IMR-90 (cell line): ENCODE results near the gene ATP5PD. TPM values are rescaled to one million over a fixed set of nuclear protein-coding genes. Genes with fewer than 3 reads are reported as not detected.

Source experiments
- ATAC-seq: fragments of 200-7000 bp; cut with Tn5 transposase; 2 replicates; pipeline ENCODE4 v1.9.1; 2020; ENCODE audit warnings: low read depth, mild to moderate bottlenecking, moderate library complexity
- BruUV-seq: library from RNA; stranded (reverse); fragments of 400-500 nt; replicated peaks from 2 replicates; lab custom pipeline; 2021; lab: Mats Ljungman, UMichigan
- CTCF ChIA-PET: fragments of 300-600 bp; formaldehyde crosslinking; extraction: SDS; loops from one replicate; lab custom pipeline; 2021; ENCODE audit warnings: antibody characterized with exemption; lab: Yijun Ruan, JAX
- POLR2A ChIA-PET: fragments of 300-600 bp; sonication (Branson Sonifier 250); formaldehyde crosslinking; loops from one replicate; lab custom pipeline; 2022; ENCODE audit warnings: antibody characterized with exemption; ENCODE audit not compliant: unreplicated experiment; lab: Charles Lee
- DNase-seq: peaks from one replicate; pipeline ENCODE4 v3.0.0; 2013
- H2AFZ ChIP-seq: replicated peaks from 2 replicates; pipeline ENCODE3; 2013; ENCODE audit warnings: low read length, mild to moderate bottlenecking; ENCODE audit not compliant: poor library complexity
- H2AK5ac ChIP-seq: 2 replicates; pipeline ENCODE4 v1.6.1; 2013; ENCODE audit warnings: low read depth, low read length, inconsistent platforms
- H2AK9ac ChIP-seq: replicated peaks from 2 replicates; pipeline ENCODE3; 2013; ENCODE audit warnings: mild to moderate bottlenecking, low read depth, low read length, moderate library complexity; ENCODE audit not compliant: poor library complexity
- H2BK120ac ChIP-seq: 2 replicates; pipeline ENCODE4 v1.6.1; 2013; ENCODE audit warnings: low read depth, low read length, inconsistent platforms
- H2BK15ac ChIP-seq: 3 replicates; pipeline ENCODE4 v1.6.1; 2013; ENCODE audit warnings: low read depth, low read length, inconsistent platforms
- H2BK20ac ChIP-seq: 2 replicates; pipeline ENCODE4 v1.6.1; 2013; ENCODE audit warnings: low read depth, mild to moderate bottlenecking, inconsistent platforms, low read length, moderate library complexity
- H2BK5ac ChIP-seq: 2 replicates; pipeline ENCODE4 v1.6.1; 2013; ENCODE audit warnings: mild to moderate bottlenecking, low read depth, low read length, inconsistent platforms; ENCODE audit not compliant: poor library complexity, severe bottlenecking
- H3K14ac ChIP-seq: replicated peaks from 2 replicates; pipeline ENCODE4 v1.6.1; 2013; ENCODE audit warnings: low read depth, low read length, inconsistent platforms
- H3K18ac ChIP-seq: 2 replicates; pipeline ENCODE4 v1.6.1; 2013; ENCODE audit warnings: low read depth, low read length, control low read depth
- H3K23ac ChIP-seq: 2 replicates; pipeline ENCODE4 v1.6.1; 2013; ENCODE audit warnings: low read depth, low read length, inconsistent platforms
- H3K27ac ChIP-seq: 2 replicates; pipeline ENCODE4 v1.5.1; 2013; ENCODE audit warnings: mild to moderate bottlenecking, control low read depth, low read length; ENCODE audit not compliant: insufficient read depth
- H3K27me3 ChIP-seq: 2 replicates; pipeline ENCODE4 v1.6.1; 2013; ENCODE audit warnings: low read length; ENCODE audit not compliant: control insufficient read depth, insufficient read depth
- H3K36me3 ChIP-seq: 2 replicates; pipeline ENCODE4 v1.6.1; 2013; ENCODE audit warnings: low read length, mixed read lengths; ENCODE audit not compliant: control insufficient read depth, insufficient read depth
- H3K4ac ChIP-seq: 2 replicates; pipeline ENCODE4 v1.6.1; 2013; ENCODE audit warnings: low read depth, low read length, inconsistent platforms
- H3K4me1 ChIP-seq: 2 replicates; pipeline ENCODE4 v1.6.1; 2013; ENCODE audit warnings: low read length, mixed read lengths; ENCODE audit not compliant: control insufficient read depth, insufficient read depth
- H3K4me2 ChIP-seq: 2 replicates; pipeline ENCODE4 v1.6.1; 2013; ENCODE audit warnings: low read depth, mild to moderate bottlenecking, control low read depth, low read length, moderate library complexity
- H3K4me3 ChIP-seq: 2 replicates; pipeline ENCODE4 v1.5.1; 2013; ENCODE audit warnings: low read depth, mild to moderate bottlenecking, control low read depth, low read length, moderate library complexity; ENCODE audit not compliant: insufficient read depth
- H3K56ac ChIP-seq: 2 replicates; pipeline ENCODE4 v1.6.1; 2013; ENCODE audit warnings: low read length, inconsistent platforms; ENCODE audit not compliant: insufficient read depth; ENCODE audit errors: extremely low read depth
- H3K79me1 ChIP-seq, 2 experiments: 2 replicates each; pipeline ENCODE4 v1.6.1; 2013; ENCODE audit warnings: low read length in 2 of 2, inconsistent platforms in 1 of 2, low read depth in 1 of 2
- H3K9ac ChIP-seq: 2 replicates; pipeline ENCODE4 v1.6.1; 2013; ENCODE audit warnings: low read depth, low read length, control low read depth
- H3K9me1 ChIP-seq: 2 replicates; pipeline ENCODE4 v1.6.1; 2013; ENCODE audit warnings: low read length, inconsistent platforms; ENCODE audit not compliant: insufficient read depth
- H3K9me3 ChIP-seq: 2 replicates; pipeline ENCODE4 v1.6.1; 2013; ENCODE audit warnings: low read length; ENCODE audit not compliant: control insufficient read depth, insufficient read depth
- H4K20me1 ChIP-seq: 2 replicates; pipeline ENCODE4 v1.6.1; 2013; ENCODE audit warnings: low read length, inconsistent platforms; ENCODE audit not compliant: insufficient read depth
- H4K5ac ChIP-seq: 2 replicates; pipeline ENCODE4 v1.6.1; 2013; ENCODE audit warnings: mild to moderate bottlenecking, low read depth, low read length, control low read depth
- H4K8ac ChIP-seq, 2 experiments: 2 replicates each; pipeline ENCODE4 v1.6.1; 2013; ENCODE audit warnings: low read depth in 2 of 2, low read length in 2 of 2, control low read depth in 1 of 2, inconsistent platforms in 1 of 2
- H4K91ac ChIP-seq: 2 replicates; pipeline ENCODE4 v1.6.1; 2013; ENCODE audit warnings: low read depth, low read length, inconsistent platforms; ENCODE audit not compliant: insufficient read depth
- BHLHE40 ChIP-seq: fragments of 150-350 bp; IDR thresholded peaks from 2 replicates; pipeline ENCODE4 v1.6.1; 2016; ENCODE audit warnings: mild to moderate bottlenecking, low read depth, low read length
- CEBPB ChIP-seq: IDR thresholded peaks from 2 replicates; pipeline ENCODE4 v1.6.1; 2012; ENCODE audit warnings: low read depth, low read length, improper control_type of control experiment
- CHD1 ChIP-seq: IDR thresholded peaks from 2 replicates; pipeline ENCODE4 v1.6.1; 2012; ENCODE audit warnings: low read depth, low read length, improper control_type of control experiment
- FOS ChIP-seq: fragments of 150-350 bp; IDR thresholded peaks from 2 replicates; pipeline ENCODE4 v1.6.1; 2016; ENCODE audit warnings: low read depth, low read length
- MAFK ChIP-seq: IDR thresholded peaks from 2 replicates; pipeline ENCODE4 v1.6.1; 2012; ENCODE audit warnings: low read depth, low read length, improper control_type of control experiment
- MAZ ChIP-seq: IDR thresholded peaks from 2 replicates; pipeline ENCODE4 v1.6.1; 2012; ENCODE audit warnings: low read depth, mild to moderate bottlenecking, low read length, improper control_type of control experiment, moderate library complexity, borderline replicate concordance
- MXI1 ChIP-seq: IDR thresholded peaks from 2 replicates; pipeline ENCODE4 v1.6.1; 2012; ENCODE audit warnings: low read depth, mild to moderate bottlenecking, low read length, moderate library complexity, borderline replicate concordance
- NFE2L2 ChIP-seq: fragments of 150-350 bp; IDR thresholded peaks from 2 replicates; pipeline ENCODE4 v1.6.1; 2016; ENCODE audit warnings: low read depth, mild to moderate bottlenecking, low read length
- POLR2A ChIP-seq: IDR thresholded peaks from 2 replicates; pipeline ENCODE4 v1.6.1; 2012; ENCODE audit warnings: mild to moderate bottlenecking, low read depth, low read length
- RAD21 ChIP-seq: IDR thresholded peaks from 2 replicates; pipeline ENCODE4 v1.6.1; 2012; ENCODE audit warnings: low read length, improper control_type of control experiment
- RCOR1 ChIP-seq: IDR thresholded peaks from 2 replicates; pipeline ENCODE4 v1.6.1; 2012; ENCODE audit warnings: mild to moderate bottlenecking, low read length, improper control_type of control experiment; ENCODE audit not compliant: insufficient replicate concordance
- RFX5 ChIP-seq: IDR thresholded peaks from 2 replicates; pipeline ENCODE4 v1.8.0; 2012; ENCODE audit warnings: low read depth, mild to moderate bottlenecking, low read length, moderate library complexity
- SMC3 ChIP-seq: fragments of 150-350 bp; IDR thresholded peaks from 2 replicates; pipeline ENCODE4 v1.6.1; 2016; ENCODE audit warnings: low read depth, mild to moderate bottlenecking, antibody characterized with exemption, low read length, moderate library complexity
- WGBS, 2 experiments: methylation state at CpG; one replicate each; pipeline versions ENCODE4 v1.1.5 to v1.1.7; 2013; ENCODE audit warnings: missing lambda C conversion rate in 2 of 2; ENCODE audit not compliant: insufficient read length in 1 of 2; ENCODE audit errors: extremely low coverage in 2 of 2; 5-methylcytosine and 5-hydroxymethylcytosine counted together
- dilution Hi-C: fragments of 300-500 bp; cut with HindIII; formaldehyde crosslinking; loops from one replicate; pipeline ENCODE4 v1.14.3; 2018; ENCODE audit warnings: low sequenced_read_pairs; ENCODE audit not compliant: unreplicated experiment
- in situ Hi-C: fragments of 300-500 bp; cut with MboI; formaldehyde crosslinking; loops from 3 replicates; pipeline ENCODE4 v1.14.3; 2019; ENCODE audit warnings: low sequenced_read_pairs, inconsistent platforms, mixed read lengths
- intact Hi-C: fragments of 100-400 bp; cut with micrococcal nuclease; formaldehyde crosslinking; loops from 2 replicates; pipeline ENCODE4 v1.10.0; 2022
- polyA plus RNA-seq, 3 experiments: library from polyadenylated mRNA; depleted of rRNA; stranded (reverse); fragments of >200 nt; gene quantifications; 2 replicates each; pipeline ENCODE4 v1.2.3, GENCODE V29; 2012; ENCODE audit warnings: low replicate concordance in 1 of 3
- total RNA-seq: library from RNA; depleted of rRNA; stranded (reverse); fragments of >200 nt; gene quantifications from 2 replicates; pipeline ENCODE4 v1.2.3, GENCODE V29; 2012
- TF ChIP-seq, protein P1 (sequence below): conservative IDR thresholded peaks from 2 replicates; pipeline ENCODE4 v1.5.1; 2012; ENCODE audit warnings: mild to moderate bottlenecking, low read depth, low read length, improper control_type of control experiment
- TF ChIP-seq, protein P2 (sequence below): fragments of 150-350 bp; IDR thresholded peaks from 2 replicates; pipeline ENCODE4 v1.6.1; 2016; ENCODE audit warnings: low read depth, mild to moderate bottlenecking, low read length, moderate library complexity, borderline replicate concordance
- TF ChIP-seq, protein P3 (sequence below): fragments of 150-350 bp; IDR thresholded peaks from 2 replicates; pipeline ENCODE4 v1.6.1; 2017; ENCODE audit warnings: mild to moderate bottlenecking, antibody characterized with exemption, low read length, low read depth

Gene ATP5PD
- total and polyA plus RNA-seq, 2 of the 4 experiments (the other 2 are of a cell fraction), result 373 to 425 TPM

DNA sequence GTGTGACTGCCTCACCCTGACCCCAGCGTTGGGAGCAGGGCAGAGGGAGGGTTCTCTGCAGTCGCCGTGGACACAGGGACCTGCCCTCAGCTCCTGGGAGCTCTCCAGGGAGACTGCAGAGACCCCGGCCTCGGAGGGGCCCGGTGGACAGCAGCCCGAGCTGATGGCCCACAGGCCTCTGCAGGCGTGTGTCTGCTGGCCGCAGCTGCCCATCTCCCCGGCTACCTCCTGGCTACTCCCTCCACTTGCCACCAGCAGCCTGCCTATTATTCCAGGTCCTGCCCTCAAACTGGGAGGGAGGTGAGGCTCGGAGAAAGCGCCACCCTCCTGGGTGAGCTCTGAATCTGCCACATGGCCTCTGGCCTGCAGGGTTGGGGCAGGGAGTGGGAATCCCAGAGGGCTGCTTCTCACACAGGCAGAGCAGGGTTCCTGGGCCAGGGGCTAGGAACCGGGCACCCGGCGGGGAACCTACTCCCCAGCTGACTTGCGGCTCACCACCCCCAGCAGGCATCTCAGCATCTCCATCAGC, 48.2 kb upstream of the ATP5PD start:
- Histone ChIP-seq H3K9me1 (peaks cover 12% of the 10 kb centered on the region), H2BK20ac (no peak overlapping the region), H3K14ac (no peak overlapping the region), H3K9me3 (no peaks in the 10 kb centered on the region), H2BK5ac (no peak overlapping the region), H4K8ac (no peak overlapping the region), H4K5ac (no peak overlapping the region), H3K4me1 (peaks cover 21% of the 10 kb centered on the region), H4K91ac (no peak overlapping the region), H3K27ac (no peak overlapping the region), H3K4me2 (no peak overlapping the region), H3K56ac (no peak overlapping the region), H2BK120ac (no peak overlapping the region), H3K18ac (no peak overlapping the region), H2AFZ (no peak overlapping the region), H3K4ac (no peak overlapping the region; the same call in 1 of the 2 replicates), H2AK9ac (peak overlapping the region; percentile 55), H3K4me3 (no peak overlapping the region), H3K79me1 (peaks cover 0 to 19% of the 10 kb centered on the region in 2 experiments; a peak in 1 of 4 replicates), H3K9ac (no peak overlapping the region), H3K36me3 (peaks cover 3% of the 10 kb centered on the region), H3K23ac (no peak overlapping the region), H4K20me1 (no peaks in the 10 kb centered on the region; the same call in 1 of the 2 replicates), H2AK5ac (peak overlapping the region; percentile 39; the same call in 1 of the 2 replicates), H3K27me3 (no peaks in the 10 kb centered on the region), H2BK15ac (no peak overlapping the region)
- CTCF ChIA-PET, result interaction anchor here (1.0 kb wide), 1 partner anchor 35 kb away, joined by 3 read pairs; no protein-coding TSS in a partner anchor
- no TSS peak for BruUV-seq
- DNase-seq (no peak), ATAC-seq (no peak)
- 100% methylated on average over 1 of the region's 16 CpGs; no CpG with 5 or more reads in 1 of the 2 experiments for WGBS, 2 experiments
- intact Hi-C loops, result no loop called here
- POLR2A ChIA-PET, result no interaction called here
- dilution Hi-C loops, result no loop called here
- TF ChIP-seq RCOR1 (no peak), BHLHE40 (no peak), POLR2A (no peak), RAD21 (no peak), MXI1 (no peak), MAZ (no peak), CEBPB (no peak), RFX5 (no peak), SMC3 (no peak), MAFK (no peak), CHD1 (no peak), NFE2L2 (no peak), FOS (no peak)
- TF ChIP-seq, protein P1, sequence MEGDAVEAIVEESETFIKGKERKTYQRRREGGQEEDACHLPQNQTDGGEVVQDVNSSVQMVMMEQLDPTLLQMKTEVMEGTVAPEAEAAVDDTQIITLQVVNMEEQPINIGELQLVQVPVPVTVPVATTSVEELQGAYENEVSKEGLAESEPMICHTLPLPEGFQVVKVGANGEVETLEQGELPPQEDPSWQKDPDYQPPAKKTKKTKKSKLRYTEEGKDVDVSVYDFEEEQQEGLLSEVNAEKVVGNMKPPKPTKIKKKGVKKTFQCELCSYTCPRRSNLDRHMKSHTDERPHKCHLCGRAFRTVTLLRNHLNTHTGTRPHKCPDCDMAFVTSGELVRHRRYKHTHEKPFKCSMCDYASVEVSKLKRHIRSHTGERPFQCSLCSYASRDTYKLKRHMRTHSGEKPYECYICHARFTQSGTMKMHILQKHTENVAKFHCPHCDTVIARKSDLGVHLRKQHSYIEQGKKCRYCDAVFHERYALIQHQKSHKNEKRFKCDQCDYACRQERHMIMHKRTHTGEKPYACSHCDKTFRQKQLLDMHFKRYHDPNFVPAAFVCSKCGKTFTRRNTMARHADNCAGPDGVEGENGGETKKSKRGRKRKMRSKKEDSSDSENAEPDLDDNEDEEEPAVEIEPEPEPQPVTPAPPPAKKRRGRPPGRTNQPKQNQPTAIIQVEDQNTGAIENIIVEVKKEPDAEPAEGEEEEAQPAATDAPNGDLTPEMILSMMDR, result no peak
- TF ChIP-seq, protein P2, sequence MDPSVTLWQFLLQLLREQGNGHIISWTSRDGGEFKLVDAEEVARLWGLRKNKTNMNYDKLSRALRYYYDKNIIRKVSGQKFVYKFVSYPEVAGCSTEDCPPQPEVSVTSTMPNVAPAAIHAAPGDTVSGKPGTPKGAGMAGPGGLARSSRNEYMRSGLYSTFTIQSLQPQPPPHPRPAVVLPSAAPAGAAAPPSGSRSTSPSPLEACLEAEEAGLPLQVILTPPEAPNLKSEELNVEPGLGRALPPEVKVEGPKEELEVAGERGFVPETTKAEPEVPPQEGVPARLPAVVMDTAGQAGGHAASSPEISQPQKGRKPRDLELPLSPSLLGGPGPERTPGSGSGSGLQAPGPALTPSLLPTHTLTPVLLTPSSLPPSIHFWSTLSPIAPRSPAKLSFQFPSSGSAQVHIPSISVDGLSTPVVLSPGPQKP, result no peak
- TF ChIP-seq, protein P3, sequence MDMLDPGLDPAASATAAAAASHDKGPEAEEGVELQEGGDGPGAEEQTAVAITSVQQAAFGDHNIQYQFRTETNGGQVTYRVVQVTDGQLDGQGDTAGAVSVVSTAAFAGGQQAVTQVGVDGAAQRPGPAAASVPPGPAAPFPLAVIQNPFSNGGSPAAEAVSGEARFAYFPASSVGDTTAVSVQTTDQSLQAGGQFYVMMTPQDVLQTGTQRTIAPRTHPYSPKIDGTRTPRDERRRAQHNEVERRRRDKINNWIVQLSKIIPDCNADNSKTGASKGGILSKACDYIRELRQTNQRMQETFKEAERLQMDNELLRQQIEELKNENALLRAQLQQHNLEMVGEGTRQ, result no peak
- in situ Hi-C loops, result no loop called here
